ENCODE results near the gene CYP2A7.
"Not testable (repeated sequence)": the region's sequence is repeated elsewhere in the genome, so short reads cannot be mapped to it uniquely, and the experiment has no call there.

CYP2A7 gene

DNA sequence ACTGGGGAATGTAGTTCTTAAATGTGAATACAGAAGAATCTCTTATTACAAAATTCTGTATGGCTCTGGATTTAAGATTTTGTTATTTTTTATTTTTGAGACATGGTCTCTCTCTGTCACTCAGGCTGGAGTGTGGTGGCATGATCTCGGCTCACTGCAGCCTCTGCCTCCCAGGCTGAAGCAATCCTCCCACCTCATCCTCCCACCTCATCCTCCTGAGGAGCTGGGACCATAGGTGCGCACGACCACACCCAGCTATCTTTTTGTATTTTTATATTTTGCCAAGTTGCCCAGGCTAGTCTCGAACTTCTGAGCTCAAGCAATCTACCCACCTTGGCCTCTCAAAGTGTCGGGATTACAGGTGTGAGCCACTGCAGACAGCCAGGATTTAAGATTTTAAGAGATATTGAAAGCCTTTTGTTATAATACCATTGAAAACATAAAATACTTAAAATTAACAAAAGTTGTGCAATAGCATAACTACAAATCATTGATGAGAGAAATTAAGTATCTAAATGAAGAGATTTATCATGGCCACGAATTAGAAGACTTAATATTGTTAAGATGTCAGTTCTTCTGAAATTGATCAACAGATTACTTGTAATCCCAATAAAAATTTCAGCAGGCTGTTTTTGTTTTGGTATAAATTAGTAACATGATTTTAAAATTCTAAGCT is 45.1 kb downstream of the CYP2A7 start:
- TF ChIP-seq, protein P1, sequence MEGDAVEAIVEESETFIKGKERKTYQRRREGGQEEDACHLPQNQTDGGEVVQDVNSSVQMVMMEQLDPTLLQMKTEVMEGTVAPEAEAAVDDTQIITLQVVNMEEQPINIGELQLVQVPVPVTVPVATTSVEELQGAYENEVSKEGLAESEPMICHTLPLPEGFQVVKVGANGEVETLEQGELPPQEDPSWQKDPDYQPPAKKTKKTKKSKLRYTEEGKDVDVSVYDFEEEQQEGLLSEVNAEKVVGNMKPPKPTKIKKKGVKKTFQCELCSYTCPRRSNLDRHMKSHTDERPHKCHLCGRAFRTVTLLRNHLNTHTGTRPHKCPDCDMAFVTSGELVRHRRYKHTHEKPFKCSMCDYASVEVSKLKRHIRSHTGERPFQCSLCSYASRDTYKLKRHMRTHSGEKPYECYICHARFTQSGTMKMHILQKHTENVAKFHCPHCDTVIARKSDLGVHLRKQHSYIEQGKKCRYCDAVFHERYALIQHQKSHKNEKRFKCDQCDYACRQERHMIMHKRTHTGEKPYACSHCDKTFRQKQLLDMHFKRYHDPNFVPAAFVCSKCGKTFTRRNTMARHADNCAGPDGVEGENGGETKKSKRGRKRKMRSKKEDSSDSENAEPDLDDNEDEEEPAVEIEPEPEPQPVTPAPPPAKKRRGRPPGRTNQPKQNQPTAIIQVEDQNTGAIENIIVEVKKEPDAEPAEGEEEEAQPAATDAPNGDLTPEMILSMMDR (IDR thresholded peaks at IDR 0.05; ENCODE audit: insufficient read depth, low read depth, low read length, missing control alignments), result no peak
- DNase-seq (ENCODE audit: low read depth), result no peak
- H3K4me3 ChIP-seq (ENCODE audit: low read depth, low read length), result no peak overlapping the region

GRCh38 chr19:40833728-40834533 is 48.1 kb downstream of the CYP2A7 start:
- DNase-seq (ENCODE audit: low read depth); H3K4me3 ChIP-seq (ENCODE audit: low read depth, low read length): not testable (repeated sequence)

DNA sequence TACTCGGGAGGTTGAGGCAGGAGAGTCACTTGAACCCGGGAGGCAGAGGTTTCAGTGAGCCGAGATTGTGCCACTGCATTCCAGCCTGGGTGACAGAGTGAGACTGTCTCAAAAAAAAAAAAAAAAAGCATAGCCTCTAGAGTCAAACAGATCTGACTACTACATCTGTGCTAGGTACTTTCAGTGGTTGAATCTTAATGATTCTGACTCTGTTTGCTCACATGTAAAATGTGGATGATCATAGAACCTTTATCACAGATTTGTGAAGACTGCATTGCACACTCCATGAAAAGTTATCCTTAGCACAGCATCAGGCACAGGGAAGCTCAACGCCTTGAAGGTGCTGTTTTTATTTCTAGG is 49.6 kb downstream of the CYP2A7 start:
- not testable (repeated sequence) for DNase-seq (ENCODE audit: low read depth); H3K4me3 ChIP-seq (ENCODE audit: low read depth, low read length)

GRCh38 chr19:40831502-40832430 is 50.3 kb downstream of the CYP2A7 start:
- TF ChIP-seq, protein P1 (IDR thresholded peaks at IDR 0.05; ENCODE audit: insufficient read depth, low read depth, low read length, missing control alignments), result no peak
- H3K4me3 ChIP-seq (ENCODE audit: low read depth, low read length), result no peak overlapping the region
- no peak for DNase-seq (ENCODE audit: low read depth)

DNA sequence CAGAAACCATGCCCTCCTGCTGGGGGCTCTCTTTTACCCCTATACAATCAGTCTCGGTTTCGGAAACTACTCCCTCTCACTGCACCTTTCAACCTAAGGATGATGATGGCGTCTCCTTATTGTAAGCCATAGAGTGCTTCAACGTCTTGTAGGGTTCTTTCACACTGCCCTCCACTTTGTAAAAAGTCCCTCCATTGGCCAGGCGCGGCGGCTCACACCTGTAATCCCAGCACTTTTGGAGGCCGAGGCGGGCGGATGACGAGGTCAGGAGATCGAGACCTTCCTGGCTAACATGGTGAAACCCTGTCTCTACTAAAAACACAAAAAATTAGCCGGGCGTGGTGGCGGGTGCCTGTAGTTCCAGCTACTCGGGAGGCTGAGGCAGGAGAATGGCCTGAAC is 51.3 kb downstream of the CYP2A7 start:
- not testable (repeated sequence) for H3K4me3 ChIP-seq (ENCODE audit: low read depth, low read length); DNase-seq (ENCODE audit: low read depth)

- TF ChIP-seq, protein P1 (IDR thresholded peaks at IDR 0.05; ENCODE audit: insufficient read depth, low read depth, low read length, missing control alignments), result no peak
- no peak overlapping the region for H3K4me3 ChIP-seq (ENCODE audit: low read depth, low read length)
- no peak for DNase-seq (ENCODE audit: low read depth)
Observed at GRCh38 chr19:40829205-40829604, 52.8 kb downstream of the CYP2A7 start.

DNA sequence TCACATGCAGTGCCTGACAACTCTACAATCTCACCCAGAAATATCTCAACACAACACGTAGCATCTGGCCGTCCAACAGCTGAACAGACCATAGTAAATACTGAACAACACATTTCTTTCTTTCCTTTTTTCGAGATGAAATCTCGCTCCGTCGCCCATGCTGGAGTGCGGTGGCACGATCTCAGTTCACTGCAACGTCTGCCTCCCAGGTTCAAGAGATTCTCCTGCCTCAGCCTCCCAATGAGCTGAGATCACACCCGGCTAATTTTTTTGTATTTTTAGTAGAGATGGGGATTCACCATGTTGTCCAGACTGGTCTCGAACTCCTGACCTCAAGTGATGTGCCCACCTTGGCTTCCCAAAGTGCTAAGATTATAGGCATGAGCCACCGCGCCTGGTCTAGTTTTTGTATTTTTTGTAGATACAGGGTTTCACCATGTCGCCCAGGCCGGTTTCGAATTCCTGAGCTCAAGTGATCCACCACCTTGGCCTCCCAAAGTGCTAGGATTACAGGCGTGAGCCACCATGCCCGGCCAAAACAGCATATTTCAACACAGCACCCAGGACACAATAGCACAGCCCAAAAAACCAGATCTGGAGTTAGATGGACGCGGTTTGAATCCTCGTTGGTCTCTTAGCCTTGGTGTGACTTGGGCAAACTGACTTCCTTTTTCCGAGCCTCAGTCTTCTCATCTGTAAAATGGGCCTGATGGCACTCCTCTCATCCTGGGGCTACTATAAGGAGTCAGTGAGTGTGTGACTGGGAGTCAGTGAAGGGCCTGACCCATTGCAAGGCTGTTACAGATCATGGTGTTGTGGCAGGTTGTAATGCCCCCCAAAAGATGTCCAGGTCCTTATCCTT is 54.4 kb downstream of the CYP2A7 start:
- TF ChIP-seq, protein P1 (IDR thresholded peaks at IDR 0.05; ENCODE audit: insufficient read depth, low read depth, low read length, missing control alignments), result no peak
- H3K4me3 ChIP-seq (ENCODE audit: low read depth, low read length), result no peak overlapping the region
- no peak for DNase-seq (ENCODE audit: low read depth)

DNA sequence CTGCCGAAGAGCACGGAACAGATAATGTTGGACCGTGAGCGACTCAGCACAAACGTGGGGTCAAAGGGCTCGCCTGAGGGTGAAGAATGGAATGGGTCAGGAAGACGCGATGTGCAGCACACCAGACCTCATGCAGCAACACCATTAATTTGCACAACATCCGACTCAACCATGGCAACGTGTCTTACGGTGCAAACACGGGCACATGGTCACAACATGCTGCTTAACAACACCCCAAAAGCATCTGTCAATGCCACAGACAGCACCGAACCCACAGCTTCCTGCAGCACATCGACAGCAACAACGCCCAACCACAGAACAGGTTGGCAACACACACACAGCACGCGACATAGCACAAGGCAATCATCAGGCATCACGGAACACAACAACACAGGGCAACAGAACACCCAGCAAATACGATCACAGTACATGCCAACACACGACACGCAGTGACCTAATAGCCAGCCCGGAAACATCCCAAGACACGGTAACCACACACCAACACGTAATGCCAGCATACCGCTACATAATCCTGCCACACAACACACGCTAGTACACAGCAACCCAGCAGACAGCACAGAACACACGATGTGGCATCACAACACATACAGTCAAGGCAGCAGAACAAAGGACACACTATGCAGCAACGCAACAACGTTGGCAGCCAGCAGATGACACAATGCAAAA is 55.2 kb downstream of the CYP2A7 start:
- not testable (repeated sequence) for DNase-seq (ENCODE audit: low read depth); H3K4me3 ChIP-seq (ENCODE audit: low read depth, low read length)

- not testable (repeated sequence) for DNase-seq (ENCODE audit: low read depth); H3K4me3 ChIP-seq (ENCODE audit: low read depth, low read length)
Observed at GRCh38 chr19:40826312-40826698, 55.7 kb downstream of the CYP2A7 start.

DNA sequence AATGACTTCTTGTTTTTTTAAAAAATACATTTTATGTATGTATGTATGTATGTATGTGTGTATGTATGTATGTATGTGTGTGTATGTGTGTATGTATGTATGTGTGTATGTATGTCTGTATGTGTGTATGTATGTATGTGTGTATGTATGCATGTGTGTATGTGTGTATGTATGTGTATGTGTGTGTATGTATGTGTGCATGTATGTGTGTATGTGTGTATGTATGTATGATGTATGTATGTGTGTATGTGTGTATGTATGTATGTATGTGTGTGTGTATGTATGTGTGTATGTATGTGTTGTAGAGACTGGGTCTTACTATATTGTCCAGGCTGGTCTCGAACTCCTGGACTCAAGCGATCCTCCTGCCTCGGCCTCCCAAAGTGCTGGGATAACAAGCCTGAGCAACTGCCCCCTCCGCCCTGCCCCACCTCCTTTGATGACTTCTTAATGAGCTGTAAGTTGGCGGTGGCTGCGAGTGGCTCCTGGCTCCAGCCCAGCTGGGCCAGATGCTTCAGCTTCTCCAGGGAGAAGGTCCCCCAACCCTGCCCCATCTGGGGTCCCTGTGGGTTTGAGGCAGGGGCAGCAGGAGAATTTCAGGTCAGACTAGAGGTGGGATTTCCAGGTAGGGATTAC is 56.5 kb downstream of the CYP2A7 start:
- not testable (repeated sequence) for DNase-seq (ENCODE audit: low read depth)

More for the DNA sequence above, 56.5 kb downstream of the CYP2A7 start:
- not testable (repeated sequence) for H3K4me3 ChIP-seq (ENCODE audit: low read depth, low read length)

All from GM12865 (cell line).